Body of pancreas (tissue), 4 donors: ENCODE data around the gene MRPL43.

Source experiments
- POLR2A ChIP-seq, 3 donors: fragments of 450-650 bp; IDR thresholded peaks; one replicate each; pipeline ENCODE4 v1.6.1; 2016; ENCODE audit warnings: antibody characterized with exemption in 3 of 3, mild to moderate bottlenecking in 2 of 3
- TF ChIP-seq, protein P1 (sequence below), 7 experiments: fragments of 450-650 bp in 4 of 7; fragments of 200-600 bp in 3 of 7; sonication (generic) in 3 of 7; IDR thresholded peaks; one replicate each; pipeline ENCODE4 v1.5.1; 2016 to 2019; ENCODE audit warnings: antibody characterized with exemption in 7 of 7

DNA sequence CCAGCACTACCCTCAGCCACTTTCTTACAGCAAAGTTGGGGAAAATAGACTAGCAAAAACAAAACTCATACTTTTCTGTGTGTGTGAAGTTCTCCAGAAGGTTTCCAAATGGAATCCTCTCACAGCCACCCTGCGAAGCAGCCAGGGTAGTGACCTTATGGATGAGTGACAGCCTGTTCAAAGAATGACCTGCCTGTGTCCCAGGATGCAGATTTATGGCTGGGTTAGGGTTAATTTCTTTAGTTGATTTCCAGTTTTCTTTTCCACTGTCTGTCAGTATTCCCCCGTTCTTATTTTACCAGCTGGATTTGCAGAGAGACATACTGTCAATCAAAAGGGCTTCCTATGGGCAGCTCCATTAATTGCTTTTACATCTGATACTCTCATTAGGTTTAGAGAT lies 20.4 kb downstream of the MRPL43 start:
- TF ChIP-seq, protein P1, sequence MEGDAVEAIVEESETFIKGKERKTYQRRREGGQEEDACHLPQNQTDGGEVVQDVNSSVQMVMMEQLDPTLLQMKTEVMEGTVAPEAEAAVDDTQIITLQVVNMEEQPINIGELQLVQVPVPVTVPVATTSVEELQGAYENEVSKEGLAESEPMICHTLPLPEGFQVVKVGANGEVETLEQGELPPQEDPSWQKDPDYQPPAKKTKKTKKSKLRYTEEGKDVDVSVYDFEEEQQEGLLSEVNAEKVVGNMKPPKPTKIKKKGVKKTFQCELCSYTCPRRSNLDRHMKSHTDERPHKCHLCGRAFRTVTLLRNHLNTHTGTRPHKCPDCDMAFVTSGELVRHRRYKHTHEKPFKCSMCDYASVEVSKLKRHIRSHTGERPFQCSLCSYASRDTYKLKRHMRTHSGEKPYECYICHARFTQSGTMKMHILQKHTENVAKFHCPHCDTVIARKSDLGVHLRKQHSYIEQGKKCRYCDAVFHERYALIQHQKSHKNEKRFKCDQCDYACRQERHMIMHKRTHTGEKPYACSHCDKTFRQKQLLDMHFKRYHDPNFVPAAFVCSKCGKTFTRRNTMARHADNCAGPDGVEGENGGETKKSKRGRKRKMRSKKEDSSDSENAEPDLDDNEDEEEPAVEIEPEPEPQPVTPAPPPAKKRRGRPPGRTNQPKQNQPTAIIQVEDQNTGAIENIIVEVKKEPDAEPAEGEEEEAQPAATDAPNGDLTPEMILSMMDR (IDR thresholded peaks at IDR 0.05) = no peak
- TF ChIP-seq POLR2A (IDR thresholded peaks at IDR 0.05) = no peak
